A549 (cell line): Measurements from ENCODE around the gene ADAM12.

ENCODE experiments used
- BHLHE40 ChIP-seq: IDR thresholded peaks from 2 replicates; pipeline ENCODE4 v1.6.1; 2012; ENCODE audit warnings: low read depth, low read length, inconsistent platforms
- CHD2 ChIP-seq: fragments of 150-350 bp; IDR thresholded peaks from 2 replicates; pipeline ENCODE4 v1.6.1; 2014; ENCODE audit warnings: low read length; ENCODE audit not compliant: partially characterized antibody
- EP300 ChIP-seq, 2 experiments: fragments of >200 bp; sonication (Bioruptor Twin); formaldehyde crosslinking; IDR thresholded peaks; 2 replicates in 1 of 2; 3 replicates in 1 of 2; pipeline ENCODE4 v1.6.1; 2016 to 2017
- HDAC2 ChIP-seq: fragments of 200-600 bp; sonication (generic); IDR thresholded peaks from 2 replicates; pipeline ENCODE4 v1.6.1; 2016
- USF2 ChIP-seq: fragments of 450-650 bp; IDR thresholded peaks from 2 replicates; pipeline ENCODE4 v1.6.1; 2014; ENCODE audit warnings: antibody characterized with exemption
- TF ChIP-seq, protein P1 (sequence below): fragments of >200 bp; sonication (Bioruptor Twin); formaldehyde crosslinking; IDR thresholded peaks from 3 replicates; pipeline ENCODE4 v1.5.1; 2016

GRCh38 chr10:125983656-125984055, 404.6 kb downstream of the ADAM12 start:
- TF ChIP-seq CHD2 (no peak), BHLHE40 (no peak), HDAC2 (no peak), EP300 (IDR thresholded peaks at IDR 0.05) (no peak), USF2 (no peak)
- TF ChIP-seq, protein P1, sequence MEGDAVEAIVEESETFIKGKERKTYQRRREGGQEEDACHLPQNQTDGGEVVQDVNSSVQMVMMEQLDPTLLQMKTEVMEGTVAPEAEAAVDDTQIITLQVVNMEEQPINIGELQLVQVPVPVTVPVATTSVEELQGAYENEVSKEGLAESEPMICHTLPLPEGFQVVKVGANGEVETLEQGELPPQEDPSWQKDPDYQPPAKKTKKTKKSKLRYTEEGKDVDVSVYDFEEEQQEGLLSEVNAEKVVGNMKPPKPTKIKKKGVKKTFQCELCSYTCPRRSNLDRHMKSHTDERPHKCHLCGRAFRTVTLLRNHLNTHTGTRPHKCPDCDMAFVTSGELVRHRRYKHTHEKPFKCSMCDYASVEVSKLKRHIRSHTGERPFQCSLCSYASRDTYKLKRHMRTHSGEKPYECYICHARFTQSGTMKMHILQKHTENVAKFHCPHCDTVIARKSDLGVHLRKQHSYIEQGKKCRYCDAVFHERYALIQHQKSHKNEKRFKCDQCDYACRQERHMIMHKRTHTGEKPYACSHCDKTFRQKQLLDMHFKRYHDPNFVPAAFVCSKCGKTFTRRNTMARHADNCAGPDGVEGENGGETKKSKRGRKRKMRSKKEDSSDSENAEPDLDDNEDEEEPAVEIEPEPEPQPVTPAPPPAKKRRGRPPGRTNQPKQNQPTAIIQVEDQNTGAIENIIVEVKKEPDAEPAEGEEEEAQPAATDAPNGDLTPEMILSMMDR = no peak
